K562 (cell line): ENCODE data around the gene P2RX5. TPM values are rescaled to one million over a fixed set of nuclear protein-coding genes. Genes with fewer than 3 reads are reported as not detected.
"Not testable (repeated sequence)": the region's sequence is repeated elsewhere in the genome, so short reads cannot be mapped to it uniquely, and the experiment has no call there.

Experiments used
- ATAC-seq: fragments of 200-7000 bp; cut with Tn5 transposase; 3 replicates; pipeline ENCODE4 v1.9.1; 2020; ENCODE audit warnings: moderate library complexity
- BruUV-seq: library from RNA; stranded (reverse); fragments of 400-500 nt; replicated peaks from 2 replicates; lab custom pipeline; 2021; lab: Mats Ljungman, UMichigan
- CTCF ChIA-PET: fragments of 300-600 bp; formaldehyde crosslinking; extraction: SDS; loops from one replicate; lab custom pipeline; 2021; ENCODE audit warnings: low intra/inter-chr PET ratio; lab: Yijun Ruan, JAX
- POLR2A ChIA-PET: fragments of 300-600, 350-650 bp; sonication (Branson Sonifier 250); formaldehyde crosslinking; extraction: SDS; loops from one replicate; lab custom pipeline; 2021; ENCODE audit warnings: antibody characterized with exemption, inconsistent platforms; lab: Yijun Ruan, JAX
- DNase-seq, 4 experiments: peaks; one replicate each; pipeline versions ENCODE4 v3.0.0 to v3.0.0-alpha.2; 2011 to 2018; ENCODE audit warnings: low spot score in 3 of 4, mixed read lengths in 3 of 4; ENCODE audit errors: extremely low read depth in 1 of 4
- FAIRE-seq: peaks from 2 replicates; lab custom pipeline; 2011; peaks lifted over from hg19 to GRCh38; lab: Jason Lieb, UNC
- H2AFZ ChIP-seq: 2 replicates; pipeline ENCODE4 v1.6.0; 2011; ENCODE audit warnings: low read depth, low read length, control low read depth, inconsistent platforms
- H3K27ac ChIP-seq: fragments of 200-600 bp; 3 replicates; pipeline ENCODE4 v1.8.0; 2011; ENCODE audit warnings: low read depth, mild to moderate bottlenecking, control low read depth, inconsistent platforms, low read length, moderate library complexity, mixed read lengths; ENCODE audit errors: extremely low read depth
- H3K27me3 ChIP-seq, 2 experiments: fragments of 300-600 bp in 1 of 2; 2 replicates in 1 of 2; 3 replicates in 1 of 2; pipeline versions ENCODE4 v1.6.0 to v1.8.0; 2011; ENCODE audit warnings: inconsistent platforms in 2 of 2, low read length in 2 of 2, mild to moderate bottlenecking in 1 of 2, mixed read lengths in 1 of 2, moderate library complexity in 1 of 2; ENCODE audit not compliant: control insufficient read depth in 2 of 2, insufficient read depth in 2 of 2
- H3K36me3 ChIP-seq: fragments of 300-600 bp; 3 replicates; pipeline ENCODE4 v1.8.0; 2011; ENCODE audit warnings: mild to moderate bottlenecking, low read length, inconsistent platforms; ENCODE audit not compliant: control insufficient read depth, insufficient read depth
- H3K4me1 ChIP-seq, 2 experiments: fragments of 200-600 bp in 1 of 2; replicated peaks in 1 of 2; 2 replicates in 1 of 2; 3 replicates in 1 of 2; pipeline versions ENCODE4 v1.5.1 to v1.8.0; 2011; ENCODE audit warnings: inconsistent platforms in 2 of 2, low read length in 2 of 2, mild to moderate bottlenecking in 1 of 2, mixed read lengths in 1 of 2, moderate library complexity in 1 of 2; ENCODE audit not compliant: control insufficient read depth in 2 of 2, insufficient read depth in 2 of 2
- H3K4me2 ChIP-seq: 2 replicates; pipeline ENCODE4 v1.6.1; 2011; ENCODE audit warnings: low read length, control low read depth, inconsistent platforms, mixed read lengths; ENCODE audit not compliant: insufficient read depth
- H3K4me3 ChIP-seq: fragments of 200-600 bp; sonication (generic), shearing (Covaris generic); 2 replicates; pipeline ENCODE4 v1.5.1; 2016; ENCODE audit warnings: control low read depth, inconsistent platforms
- H3K79me2 ChIP-seq: fragments of 200-600 bp; 3 replicates; pipeline ENCODE4 v1.8.0; 2011; ENCODE audit warnings: low read length, inconsistent platforms; ENCODE audit not compliant: control insufficient read depth, insufficient read depth
- H3K9ac ChIP-seq, 2 experiments: 2 replicates each; pipeline versions ENCODE4 v1.6.0 to v1.6.1; 2011; ENCODE audit warnings: low read depth in 2 of 2, low read length in 2 of 2, control low read depth in 1 of 2, inconsistent platforms in 1 of 2, mild to moderate bottlenecking in 1 of 2, mixed read lengths in 1 of 2; ENCODE audit not compliant: insufficient read depth in 1 of 2
- H3K9me1 ChIP-seq: one replicate; pipeline ENCODE4 v1.6.0; 2011; ENCODE audit warnings: inconsistent platforms, mild to moderate bottlenecking, low read length, moderate library complexity; ENCODE audit not compliant: control insufficient read depth, insufficient read depth
- H3K9me3 ChIP-seq: replicated peaks from 2 replicates; pipeline ENCODE4 v1.5.1; 2011; ENCODE audit warnings: low read depth, low read length, inconsistent platforms; ENCODE audit not compliant: control insufficient read depth, insufficient read depth
- H4K20me1 ChIP-seq: replicated peaks from 2 replicates; pipeline ENCODE4 v1.6.1; 2011; ENCODE audit warnings: low read length, inconsistent platforms, mixed read lengths; ENCODE audit not compliant: control insufficient read depth, insufficient read depth
- ARNT ChIP-seq, 2 experiments: fragments of 450-650 bp; IDR thresholded peaks; 2 replicates each; pipeline ENCODE4 v1.6.1; 2016; ENCODE audit warnings: mild to moderate bottlenecking in 1 of 2
- E2F3 ChIP-seq: fragments of 250-450 bp; sonication (Bioruptor Pico); IDR thresholded peaks from 2 replicates; pipeline ENCODE4 v1.4.0; 2020; ENCODE audit warnings: mild to moderate bottlenecking
- FOSL1 ChIP-seq: fragments of 200-800 bp; sonication (Bioruptor generic); conservative IDR thresholded peaks from 2 replicates; pipeline ENCODE4 v1.6.1; 2016; ENCODE audit warnings: missing genetic modification characterization, missing compliant biosample characterization
- HDAC1 ChIP-seq, 2 experiments: fragments of 450-650 bp; IDR thresholded peaks; 2 replicates each; pipeline ENCODE4 v1.6.1; 2016 to 2017; ENCODE audit warnings: inconsistent platforms in 1 of 2, mild to moderate bottlenecking in 1 of 2, moderate library complexity in 1 of 2
- HOXB6 ChIP-seq: fragments of 250-450 bp; sonication (Bioruptor Pico); IDR thresholded peaks from 2 replicates; pipeline ENCODE4 v1.5.1; 2022; ENCODE audit warnings: mild to moderate bottlenecking, borderline replicate concordance
- MAX ChIP-seq: sonication (generic); formaldehyde crosslinking; IDR thresholded peaks from 2 replicates; pipeline ENCODE4 v1.9.0; 2022; ENCODE audit warnings: mild to moderate bottlenecking, missing genetic modification reagents
- RBBP5 ChIP-seq: fragments of 200-600 bp; sonication (generic); IDR thresholded peaks from 2 replicates; pipeline ENCODE4 v1.6.1; 2012; ENCODE audit warnings: borderline replicate concordance, mild to moderate bottlenecking, low read length, control low read depth, inconsistent platforms; ENCODE audit not compliant: insufficient read depth, poor library complexity, severe bottlenecking
- ZNF121 ChIP-seq: sonication (generic); formaldehyde crosslinking; conservative IDR thresholded peaks from 2 replicates; pipeline ENCODE4 v1.8.0; 2022; ENCODE audit warnings: missing genetic modification reagents
- WGBS: fragments of 100-300 bp; shearing (Covaris generic); methylation state at CpG from one replicate; pipeline ENCODE4 v1.1.6; 2016; ENCODE audit warnings: low coverage, mixed read lengths; ENCODE audit not compliant: insufficient coverage; ENCODE audit errors: missing lambda C conversion rate; 5-methylcytosine and 5-hydroxymethylcytosine counted together
- in situ Hi-C: fragments of 300-500 bp; cut with MboI; formaldehyde crosslinking; loops from 4 replicates; pipeline ENCODE4 v1.15.0; 2018; ENCODE audit warnings: inconsistent platforms, mixed read lengths
- intact Hi-C: fragments of 100-400 bp; cut with micrococcal nuclease; formaldehyde crosslinking; loops from 2 replicates; pipeline ENCODE4 v1.14.2; 2022
- polyA plus RNA-seq, 8 experiments: library from polyadenylated mRNA; depleted of rRNA in 4 of 8; stranded (reverse) in 5 of 8; unstranded in 3 of 8; fragments of >200 nt; fragmentation: Nextera tagmentation in 2 of 8; fragmentation: Illumina TruSeq in 1 of 8; extraction: Ambion mirVana in 2 of 8; extraction: Trizol in 1 of 8; gene quantifications; 2 replicates each; pipeline versions ENCODE4 v1.2.1 to v1.2.3, GENCODE V29; 2011 to 2014; ENCODE audit warnings: inconsistent platforms in 1 of 8, missing spikeins in 1 of 8
- total RNA-seq, 7 experiments: library from RNA; depleted of rRNA in 6 of 7; stranded (reverse); fragments of >200 nt in 6 of 7; fragmentation: Illumina TruSeq in 2 of 7; extraction: Trizol in 2 of 7; gene quantifications; 2 replicates each; pipeline versions ENCODE4 v1.2.1 to v1.2.3, GENCODE V29; 2011 to 2021; ENCODE audit warnings: low replicate concordance in 1 of 7

P2RX5 gene
- total and polyA plus RNA-seq, 9 of the 15 experiments (the other 6 are each of a cell fraction or from before 2014, with no cell fraction given): 0.31 to 4.0 (median 1.3) TPM

GRCh38 chr17:3728099-3728498 lies 32.1 kb upstream of the P2RX5 start:
- Histone ChIP-seq H3K4me1 (peaks cover 10 to 15% of the 10 kb centered on the region in 2 experiments; a peak in 4 of 5 replicates), H3K79me2 (peaks cover 41% of the 10 kb centered on the region), H3K36me3 (peaks cover 26% of the 10 kb centered on the region)
- H3K9me1 ChIP-seq, H3K27me3 ChIP-seq, FAIRE-seq, BruUV-seq, CTCF ChIA-PET, in situ Hi-C loops, H3K9me3 ChIP-seq, H3K9ac ChIP-seq, ATAC-seq, H3K4me3 ChIP-seq, H3K27ac ChIP-seq, intact Hi-C loops, H4K20me1 ChIP-seq, H3K4me2 ChIP-seq, DNase-seq, H2AFZ ChIP-seq: not testable (repeated sequence)
- peak; percentile 53; the same call in 1 of the 2 replicates for TF ChIP-seq ZNF121 (CRISPR knock-in tag)
- POLR2A ChIA-PET: interaction anchor here (0.6 to 1.4 kb wide), 3 partner anchors 9 to 687 kb away, joined by 3 to 6 read pairs (median 4); no protein-coding TSS in a partner anchor
- no CpG with 5 or more reads among the region's 3 CpGs for WGBS

DNA sequence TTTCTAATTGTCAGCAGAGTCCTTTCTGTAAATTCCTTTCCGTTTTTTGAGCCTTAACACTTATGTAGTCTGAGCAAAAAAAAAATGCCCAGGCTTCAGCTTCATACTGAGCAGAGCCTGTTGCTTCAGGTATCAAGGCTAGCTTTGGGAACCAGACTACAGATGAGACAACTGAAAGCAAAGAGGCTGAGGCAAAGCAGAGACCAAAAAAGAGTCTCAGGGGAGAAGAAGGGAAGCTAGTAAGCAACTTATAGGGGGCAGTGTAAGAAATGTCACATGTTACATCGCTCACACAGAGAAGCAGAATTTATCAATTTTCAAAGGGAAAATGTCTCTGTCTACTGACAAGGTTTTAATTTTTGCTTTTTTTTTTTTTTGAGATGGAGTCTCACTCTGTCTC lies 31.1 kb upstream of the P2RX5 start:
- no peaks in the 10 kb centered on the region for H3K27me3 ChIP-seq
- in situ Hi-C loops: no loop called here
- H3K36me3 ChIP-seq: peaks cover 26% of the 10 kb centered on the region
- peaks cover 15 to 19% of the 10 kb centered on the region in 2 experiments; a peak in 4 of 5 replicates for H3K4me1 ChIP-seq
- no peaks in the 10 kb centered on the region; the same call in 1 of the 2 replicates for H4K20me1 ChIP-seq
- H3K9me3 ChIP-seq: no peaks in the 10 kb centered on the region
- POLR2A ChIA-PET: interaction anchor here (1.4 kb wide), 1 partner anchor 10 kb away, joined by 6 read pairs; no protein-coding TSS in a partner anchor
- H3K4me2 ChIP-seq: no peak overlapping the region
- no peak overlapping the region for H2AFZ ChIP-seq
- no peak for ATAC-seq
- no TSS peak for BruUV-seq
- no peak overlapping the region for H3K9ac ChIP-seq
- intact Hi-C loops: no loop called here
- no peaks in the 10 kb centered on the region for H3K9me1 ChIP-seq
- no peak for FAIRE-seq
- DNase-seq: no peak
- H3K27ac ChIP-seq: no peak overlapping the region
- H3K4me3 ChIP-seq: no peak overlapping the region
- H3K79me2 ChIP-seq: peaks cover 49% of the 10 kb centered on the region
- 79% methylated on average over 2 of the region's 2 CpGs for WGBS
- CTCF ChIA-PET: no interaction called here
- TF ChIP-seq RBBP5: no peak
- TF ChIP-seq FOSL1 (tag): no peak
- TF ChIP-seq MAX (CRISPR knock-in tag): no peak
- TF ChIP-seq HOXB6 (CRISPR knock-in tag): no peak
- no peak for TF ChIP-seq HDAC1 (IDR thresholded peaks at IDR 0.05)
- no peak for TF ChIP-seq ARNT (IDR thresholded peaks at IDR 0.05)
- TF ChIP-seq E2F3: no peak
